Kidney epithelial cell (primary cell): ENCODE results near the gene OR56A4. TPM values are rescaled to one million over a fixed set of nuclear protein-coding genes. Genes with fewer than 3 reads are reported as not detected.
"Not testable (repeated sequence)": the region's sequence is repeated elsewhere in the genome, so short reads cannot be mapped to it uniquely, and the experiment has no call there.

Experiments
- DNase-seq: peaks from one replicate; pipeline ENCODE4 v3.0.0-alpha.2; 2010; ENCODE audit warnings: low read depth
- H3K27me3 ChIP-seq: 2 replicates; pipeline ENCODE4 v1.6.0; 2011; ENCODE audit warnings: low read length; ENCODE audit not compliant: control insufficient read depth, insufficient read depth
- H3K36me3 ChIP-seq: 2 replicates; pipeline ENCODE4 v1.5.1; 2011; ENCODE audit warnings: low read length; ENCODE audit not compliant: control insufficient read depth, insufficient read depth
- H3K4me3 ChIP-seq: 2 replicates; pipeline ENCODE4 v1.5.1; 2011; ENCODE audit warnings: low read depth, mild to moderate bottlenecking, control low read depth, low read length
- total RNA-seq: library from RNA; depleted of rRNA; stranded (reverse); fragments of >200 nt; gene quantifications from 2 replicates; pipeline ENCODE4 v1.2.3, GENCODE V29; 2015
- TF ChIP-seq, protein P1 (sequence below): IDR thresholded peaks from 2 replicates; pipeline ENCODE4 v1.5.1; 2011; ENCODE audit warnings: mild to moderate bottlenecking, moderate library complexity, low read length, control low read depth, inconsistent platforms; ENCODE audit not compliant: insufficient read depth, poor library complexity, severe bottlenecking

OR56A4 gene
- total RNA-seq, 1 donor from 2014 or later: not detected

DNA sequence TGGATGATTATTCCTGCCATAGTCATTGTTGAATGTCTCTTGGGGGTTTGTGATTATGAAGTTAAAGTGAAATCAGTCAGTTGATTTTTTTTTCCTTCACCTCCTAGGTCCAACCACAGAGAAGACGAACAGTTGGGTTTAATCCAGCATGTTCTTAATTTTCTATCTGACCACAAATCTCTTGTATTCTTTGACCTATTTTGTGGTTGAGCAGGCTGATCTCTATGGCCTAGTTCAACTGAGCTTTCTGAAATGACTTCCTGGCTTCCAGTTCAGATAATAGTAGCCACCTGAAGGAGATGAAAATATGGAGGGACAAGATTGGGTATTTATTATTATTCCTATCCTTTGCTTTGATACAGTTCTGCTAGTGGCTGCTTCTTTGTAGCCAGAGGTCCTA, 33.2 kb downstream of the OR56A4 start:
- H3K27me3 ChIP-seq: no peaks in the 10 kb centered on the region
- no peak for DNase-seq
- no peaks in the 10 kb centered on the region for H3K36me3 ChIP-seq
- no peak overlapping the region for H3K4me3 ChIP-seq
- TF ChIP-seq, protein P1, sequence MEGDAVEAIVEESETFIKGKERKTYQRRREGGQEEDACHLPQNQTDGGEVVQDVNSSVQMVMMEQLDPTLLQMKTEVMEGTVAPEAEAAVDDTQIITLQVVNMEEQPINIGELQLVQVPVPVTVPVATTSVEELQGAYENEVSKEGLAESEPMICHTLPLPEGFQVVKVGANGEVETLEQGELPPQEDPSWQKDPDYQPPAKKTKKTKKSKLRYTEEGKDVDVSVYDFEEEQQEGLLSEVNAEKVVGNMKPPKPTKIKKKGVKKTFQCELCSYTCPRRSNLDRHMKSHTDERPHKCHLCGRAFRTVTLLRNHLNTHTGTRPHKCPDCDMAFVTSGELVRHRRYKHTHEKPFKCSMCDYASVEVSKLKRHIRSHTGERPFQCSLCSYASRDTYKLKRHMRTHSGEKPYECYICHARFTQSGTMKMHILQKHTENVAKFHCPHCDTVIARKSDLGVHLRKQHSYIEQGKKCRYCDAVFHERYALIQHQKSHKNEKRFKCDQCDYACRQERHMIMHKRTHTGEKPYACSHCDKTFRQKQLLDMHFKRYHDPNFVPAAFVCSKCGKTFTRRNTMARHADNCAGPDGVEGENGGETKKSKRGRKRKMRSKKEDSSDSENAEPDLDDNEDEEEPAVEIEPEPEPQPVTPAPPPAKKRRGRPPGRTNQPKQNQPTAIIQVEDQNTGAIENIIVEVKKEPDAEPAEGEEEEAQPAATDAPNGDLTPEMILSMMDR: no peak

DNA sequence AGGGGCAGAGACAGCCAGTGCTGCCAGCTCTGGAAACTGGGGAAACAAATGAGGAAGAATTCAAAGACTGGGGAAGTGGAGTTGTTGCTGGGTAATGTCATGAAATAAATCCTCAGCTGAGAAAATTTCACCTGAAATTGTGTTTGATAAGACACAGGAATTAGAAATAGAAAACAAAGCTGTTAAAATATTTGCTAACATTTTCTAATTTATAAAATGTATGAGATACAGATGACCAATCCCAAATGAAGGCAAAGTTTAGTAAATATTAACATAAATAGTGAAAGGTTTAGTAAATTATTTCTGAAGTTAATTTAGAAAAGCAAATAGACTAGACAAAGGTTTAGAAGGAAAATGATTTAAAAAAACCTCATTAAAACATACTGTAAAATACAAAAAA, 38.4 kb downstream of the OR56A4 start, which contains the start of gene OR56A5:
OR56A5 (minus strand) TSS at position 101 of the 400 bp plus-strand sequence; CDS start at position 101, 0 bp downstream.
- no peaks in the 10 kb centered on the region for H3K36me3 ChIP-seq
- H3K27me3 ChIP-seq: no peaks in the 10 kb centered on the region
- no peak within 1 kb of the TSS for H3K4me3 ChIP-seq
- no peak for DNase-seq
- TF ChIP-seq, protein P1: no peak

GRCh38 chr11:5967708-5968107, 39.0 kb downstream of the OR56A4 start:
- Histone ChIP-seq H3K36me3 (no peaks in the 10 kb centered on the region), H3K27me3 (no peaks in the 10 kb centered on the region), H3K4me3 (no peak overlapping the region)
- TF ChIP-seq, protein P1: no peak
- DNase-seq: no peak

- TF ChIP-seq, protein P1: no peak
- H3K27me3 ChIP-seq: no peaks in the 10 kb centered on the region
- H3K4me3 ChIP-seq: no peak overlapping the region
- no peak for DNase-seq
- no peaks in the 10 kb centered on the region for H3K36me3 ChIP-seq
Measured at GRCh38 chr11:5966958-5967357, 39.8 kb downstream of the OR56A4 start.

- not testable (repeated sequence) for H3K27me3 ChIP-seq, H3K36me3 ChIP-seq, H3K4me3 ChIP-seq, DNase-seq
Measured at GRCh38 chr11:5960704-5961320, 45.9 kb downstream of the OR56A4 start.

GRCh38 chr11:5955586-5955985, 51.2 kb downstream of the OR56A4 start:
- no peak overlapping the region for H3K4me3 ChIP-seq
- DNase-seq: no peak
- no peaks in the 10 kb centered on the region for H3K27me3 ChIP-seq
- TF ChIP-seq, protein P1: no peak
- no peaks in the 10 kb centered on the region for H3K36me3 ChIP-seq

Other genes with a start within 250 kb of the OR56A4 start
- not detected in 2 replicates for gene OR52N5, start 223.6 kb downstream of the OR56A4 start, total RNA-seq
- not detected in 2 replicates for gene OR52N1, start 215.7 kb downstream of the OR56A4 start, total RNA-seq
- gene OR52N2, start 198.0 kb downstream of the OR56A4 start, total RNA-seq: not detected in 2 replicates
- gene OR52E6, start 165.0 kb downstream of the OR56A4 start, total RNA-seq: not detected in 2 replicates
- not detected in 2 replicates for gene OR52E8, start 149.3 kb downstream of the OR56A4 start, total RNA-seq
- gene OR52E4, start 126.3 kb downstream of the OR56A4 start, total RNA-seq: not detected in 2 replicates
- not detected in 2 replicates for gene OR52E5, start 113.7 kb downstream of the OR56A4 start, total RNA-seq
- not detected in 2 replicates for gene OR56A3, start 64.7 kb downstream of the OR56A4 start, total RNA-seq
- gene OR56A5, start 38.5 kb downstream of the OR56A4 start, total RNA-seq: not detected in 2 replicates
- not detected in 2 replicates for gene OR52L1, start 20.0 kb downstream of the OR56A4 start, total RNA-seq
- not detected in 2 replicates for gene OR56A1, start 23.8 kb upstream of the OR56A4 start, total RNA-seq
- gene OR56B4, start 100.7 kb upstream of the OR56A4 start, total RNA-seq: not detected in 2 replicates
- gene OR52B2, start 163.4 kb upstream of the OR56A4 start, total RNA-seq: not detected in 2 replicates
- not detected in 2 replicates for gene OR52W1, start 192.3 kb upstream of the OR56A4 start, total RNA-seq
- gene C11orf42, start 198.6 kb upstream of the OR56A4 start, total RNA-seq: not detected in 2 replicates
- gene FHIP1B, start 227.7 kb upstream of the OR56A4 start, total RNA-seq: 33.0 and 34.0 TPM in 2 replicates
- gene CNGA4, start 232.1 kb upstream of the OR56A4 start, total RNA-seq: 0.14 and 0.54 TPM in 2 replicates